Muscle layer of duodenum (tissue), 2 donors: ENCODE measurements around the gene GNG8.

Source experiments
- H3K27ac ChIP-seq: one replicate; pipeline ENCODE4 v1.7.0; 2013; ENCODE audit warnings: mild to moderate bottlenecking, low read length
- H3K27me3 ChIP-seq: one replicate; pipeline ENCODE4 v1.7.0; 2013; ENCODE audit warnings: low read depth, mild to moderate bottlenecking, control low read depth, low read length
- H3K36me3 ChIP-seq, 2 donors: one replicate each; pipeline ENCODE4 v1.7.0; 2013; ENCODE audit warnings: low read length in 2 of 2, control low read depth in 1 of 2, mild to moderate bottlenecking in 1 of 2; ENCODE audit not compliant: insufficient read depth in 2 of 2, control insufficient read depth in 1 of 2
- H3K4me1 ChIP-seq, 2 donors: one replicate each; pipeline ENCODE4 v1.7.0; 2013; ENCODE audit warnings: low read length in 2 of 2, mild to moderate bottlenecking in 2 of 2, control low read depth in 1 of 2, moderate library complexity in 1 of 2; ENCODE audit not compliant: insufficient read depth in 2 of 2, control insufficient read depth in 1 of 2
- H3K4me3 ChIP-seq, 2 donors: one replicate each; pipeline ENCODE4 v1.7.0; 2013; ENCODE audit warnings: low read length in 2 of 2, low read depth in 1 of 2, mild to moderate bottlenecking in 1 of 2
- H3K9me3 ChIP-seq, 2 donors: one replicate each; pipeline ENCODE4 v1.7.0; 2013; ENCODE audit warnings: low read length in 2 of 2, control low read depth in 1 of 2, mild to moderate bottlenecking in 1 of 2; ENCODE audit not compliant: control insufficient read depth in 1 of 2
- donor health status: healthy.

The GNG8 gene

DNA sequence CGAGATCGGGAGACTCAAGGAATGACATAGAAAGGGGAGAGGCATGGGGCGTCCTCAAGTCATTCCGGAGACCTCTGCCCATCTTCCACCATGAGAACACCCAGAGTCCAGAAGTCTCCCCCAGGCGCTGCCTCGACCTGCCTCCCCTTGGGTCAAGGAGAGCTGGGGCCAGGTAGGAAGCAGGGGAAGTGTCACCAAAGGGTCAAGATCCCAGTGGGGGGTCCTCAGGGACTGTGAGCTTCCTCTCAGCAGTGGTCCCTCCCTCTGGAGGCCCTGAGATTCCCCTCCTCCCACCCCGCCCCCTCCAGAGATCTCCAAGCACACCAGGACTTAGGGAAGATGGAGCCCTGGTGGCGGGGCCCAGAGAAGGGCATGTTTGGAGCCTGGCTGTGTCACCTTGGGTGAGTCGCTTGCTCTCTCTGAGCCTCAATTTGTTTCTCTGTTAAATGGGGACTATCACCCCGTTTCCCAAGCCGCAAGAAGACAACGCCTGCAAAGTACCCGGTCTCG is 24.1 kb upstream of the GNG8 start:
- Histone ChIP-seq H3K36me3 (no peaks in the 10 kb centered on the region), H3K4me3 (peak overlapping the region; percentile 47 to 75), H3K9me3 (no peaks in the 10 kb centered on the region), H3K27me3 (no peaks in the 10 kb centered on the region), H3K4me1 (peaks cover 4 to 36% of the 10 kb centered on the region in 2 donors), H3K27ac (peak overlapping the region; percentile 23)

- H3K27ac ChIP-seq = peak overlapping the region; percentile 10
- no peaks in the 10 kb centered on the region for H3K9me3 ChIP-seq
- H3K4me3 ChIP-seq = peak overlapping the region; percentile 47 to 75
Measured at GRCh38 chr19:46659151-46660007, 23.4 kb upstream of the GNG8 start.

DNA sequence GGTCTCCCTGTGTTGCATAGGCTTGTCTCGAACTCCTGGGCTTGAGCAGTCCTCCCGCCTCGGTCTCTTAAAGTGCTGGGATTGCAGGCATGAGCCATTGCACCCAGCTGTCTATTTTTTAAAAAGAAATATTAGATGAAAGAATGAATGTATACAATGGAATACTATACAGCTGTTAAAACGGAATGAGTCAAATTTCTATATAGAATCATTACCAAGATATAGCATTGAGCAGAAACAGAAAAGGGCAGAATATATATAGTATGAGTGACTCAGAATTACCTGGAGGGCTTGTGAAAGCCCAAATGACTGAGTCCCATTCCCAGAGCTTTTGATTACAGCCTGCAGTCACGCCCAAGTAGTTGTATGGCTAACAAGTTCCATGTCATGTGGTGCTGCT is 20.5 kb upstream of the GNG8 start:
- Histone ChIP-seq H3K27ac (no peak overlapping the region), H3K4me3 (no peak overlapping the region), H3K4me1 (peaks cover under 1 to 46% of the 10 kb centered on the region in 2 donors), H3K27me3 (no peaks in the 10 kb centered on the region), H3K9me3 (no peaks in the 10 kb centered on the region), H3K36me3 (no peaks in the 10 kb centered on the region)

More at GRCh38 chr19:46659151-46660007, 23.4 kb upstream of the GNG8 start:
- Histone ChIP-seq H3K4me1 (peaks cover 4 to 41% of the 10 kb centered on the region in 2 donors), H3K36me3 (no peaks in the 10 kb centered on the region), H3K27me3 (no peaks in the 10 kb centered on the region)

- Histone ChIP-seq H3K27ac (no peak overlapping the region), H3K4me3 (peak overlapping the region in 1 of 2 donors; percentile 5), H3K27me3 (no peaks in the 10 kb centered on the region), H3K4me1 (peaks cover 0 to 34% of the 10 kb centered on the region in 2 donors), H3K36me3 (no peaks in the 10 kb centered on the region), H3K9me3 (no peaks in the 10 kb centered on the region)
Measured at GRCh38 chr19:46654621-46655152, 18.7 kb upstream of the GNG8 start.

DNA sequence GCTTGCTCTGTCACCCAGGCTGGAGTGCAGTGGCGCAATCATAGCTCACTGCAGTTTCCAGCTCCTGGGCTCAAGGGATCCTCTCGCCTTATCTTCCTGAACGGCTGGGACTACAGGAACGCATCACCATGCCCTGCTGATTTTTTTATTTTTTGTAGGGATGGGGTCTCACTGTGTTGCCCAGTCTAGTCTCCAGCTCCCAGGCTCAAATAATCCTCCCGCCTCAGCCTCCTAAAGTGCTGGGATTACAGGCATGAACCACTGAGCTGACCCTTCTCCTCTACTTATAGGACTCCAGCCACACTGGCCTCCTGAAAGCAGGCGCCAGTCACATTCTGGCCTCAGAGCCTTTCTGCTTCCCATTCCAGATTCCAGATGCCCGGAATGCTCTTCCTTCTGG is 14.4 kb upstream of the GNG8 start:
- peaks cover 0 to 18% of the 10 kb centered on the region in 2 donors for H3K4me1 ChIP-seq
- H3K27me3 ChIP-seq = no peaks in the 10 kb centered on the region
- H3K9me3 ChIP-seq = no peaks in the 10 kb centered on the region
- peaks cover 0 to 7% of the 10 kb centered on the region in 2 donors for H3K36me3 ChIP-seq
- no peak overlapping the region for H3K27ac ChIP-seq
- H3K4me3 ChIP-seq = no peak overlapping the region

- peaks cover 0 to 7% of the 10 kb centered on the region in 2 donors for H3K4me1 ChIP-seq
- no peaks in the 10 kb centered on the region for H3K9me3 ChIP-seq
- H3K36me3 ChIP-seq = peaks cover 0 to 7% of the 10 kb centered on the region in 2 donors
- no peak overlapping the region for H3K4me3 ChIP-seq
- H3K27me3 ChIP-seq = no peaks in the 10 kb centered on the region
- no peak overlapping the region for H3K27ac ChIP-seq
Measured at GRCh38 chr19:46648961-46649960, 13.3 kb upstream of the GNG8 start.

GRCh38 chr19:46648060-46648960 is 12.3 kb upstream of the GNG8 start:
- H3K27me3 ChIP-seq = no peaks in the 10 kb centered on the region
- H3K9me3 ChIP-seq = no peaks in the 10 kb centered on the region
- no peak overlapping the region for H3K4me3 ChIP-seq
- H3K27ac ChIP-seq = no peak overlapping the region
- peaks cover 0 to 7% of the 10 kb centered on the region in 2 donors for H3K36me3 ChIP-seq
- H3K4me1 ChIP-seq = no peaks in the 10 kb centered on the region

DNA sequence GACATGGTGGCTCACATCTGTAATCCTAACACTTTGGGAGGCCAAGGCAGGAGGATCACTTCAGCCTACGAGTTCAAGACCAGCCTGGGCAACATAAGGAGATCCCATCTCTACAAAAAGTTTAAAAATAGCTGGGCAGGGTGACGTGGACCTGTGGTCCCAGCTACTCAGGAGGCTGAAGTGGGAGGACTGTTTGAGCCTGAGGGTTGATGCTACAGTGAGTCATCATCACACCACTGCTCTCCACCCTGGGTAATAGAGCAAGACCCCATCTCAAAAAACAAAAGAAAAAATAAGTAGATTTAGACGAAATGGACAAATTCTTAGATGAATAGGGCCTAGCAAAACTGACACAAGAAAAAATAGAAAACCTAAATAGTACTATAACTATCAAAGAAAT is 10.4 kb upstream of the GNG8 start:
- Histone ChIP-seq H3K27me3 (no peaks in the 10 kb centered on the region), H3K27ac (no peak overlapping the region), H3K4me3 (no peak overlapping the region), H3K36me3 (peaks cover 0 to 7% of the 10 kb centered on the region in 2 donors), H3K9me3 (no peaks in the 10 kb centered on the region), H3K4me1 (no peaks in the 10 kb centered on the region)

GRCh38 chr19:46644720-46645119 is 8.7 kb upstream of the GNG8 start:
- Histone ChIP-seq H3K4me1 (peaks cover 0 to 3% of the 10 kb centered on the region in 2 donors), H3K4me3 (no peak overlapping the region), H3K36me3 (peaks cover 0 to 7% of the 10 kb centered on the region in 2 donors), H3K27ac (no peak overlapping the region), H3K9me3 (no peaks in the 10 kb centered on the region), H3K27me3 (no peaks in the 10 kb centered on the region)

DNA sequence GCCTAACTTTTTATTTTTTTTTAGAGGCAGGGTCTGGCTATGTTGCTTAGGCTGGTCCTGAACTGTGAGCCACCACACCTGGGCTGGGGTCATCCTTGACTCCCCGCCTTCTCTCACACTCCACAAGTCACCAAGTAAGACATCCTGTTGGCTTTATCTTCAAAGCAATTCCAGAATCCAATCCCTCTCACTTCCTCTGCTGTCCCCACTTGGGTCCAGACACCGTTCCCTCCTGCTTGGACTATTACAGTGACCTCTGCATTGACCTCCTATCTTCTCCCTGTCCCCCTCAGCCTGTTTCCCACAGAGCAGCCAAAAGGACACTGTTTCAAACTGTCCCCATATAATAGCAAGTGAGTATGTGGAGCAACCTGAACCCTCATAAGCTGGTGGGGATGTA is 4.7 kb upstream of the GNG8 start:
- Histone ChIP-seq H3K27me3 (no peaks in the 10 kb centered on the region), H3K4me3 (no peak overlapping the region)

More for the DNA sequence above, 4.7 kb upstream of the GNG8 start:
- Histone ChIP-seq H3K4me1 (peaks cover 4 to 13% of the 10 kb centered on the region in 2 donors), H3K27ac (no peak overlapping the region), H3K36me3 (no peaks in the 10 kb centered on the region), H3K9me3 (no peaks in the 10 kb centered on the region)
